ENCODE results near the gene DVL3. TPM values are rescaled to one million over a fixed set of nuclear protein-coding genes. Genes with fewer than 3 reads are reported as not detected.
"Not testable (repeated sequence)": the region's sequence is repeated elsewhere in the genome, so short reads cannot be mapped to it uniquely, and the experiment has no call there.

The DVL3 gene
- total RNA-seq, 2 donors from 2014 or later, result 40.0 to 53.4 TPM

- H3K9me3 ChIP-seq, result no peaks in the 10 kb centered on the region
- H3K4me3 ChIP-seq, result peak overlapping the region in 1 of 2 donors; percentile 85
- no peaks in the 10 kb centered on the region for H3K27me3 ChIP-seq
- no peak for ATAC-seq
- intact Hi-C loops (cut with DNase I), result no loop called here
- TF ChIP-seq POLR2A (IDR thresholded peaks at IDR 0.05) (no peak), CTCF (IDR thresholded peaks at IDR 0.05) (no peak)
- peaks cover 48% of the 10 kb centered on the region for H3K4me1 ChIP-seq
- DNase-seq, result no peak
- H3K27ac ChIP-seq, result peak overlapping the region in 3 of 4 donors; percentile 76 to 91 (median 77)
- H3K36me3 ChIP-seq (replicated peaks in 1 of 2; ENCODE audit: insufficient read depth in 1 of 2, low read depth in 2 of 2), result no peaks in the 10 kb centered on the region
Measured at GRCh38 chr3:184157206-184157605, 2.0 kb downstream of the DVL3 start.

- WGBS, 2 donors, result 71 to 80% methylated on average over 4 of the region's 4 CpGs
- Histone ChIP-seq H3K4me3 (no peak overlapping the region), H3K27ac (no peak overlapping the region), H3K27me3 (no peaks in the 10 kb centered on the region), H3K9me3 (no peaks in the 10 kb centered on the region), H3K4me1 (peaks cover 48% of the 10 kb centered on the region), H3K36me3 (replicated peaks in 1 of 2; ENCODE audit: insufficient read depth in 1 of 2, low read depth in 2 of 2) (peaks cover 0 to under 1% of the 10 kb centered on the region in 2 donors)
- DNase-seq (no peak), ATAC-seq (no peak)
- TF ChIP-seq POLR2A (IDR thresholded peaks at IDR 0.05) (no peak), CTCF (IDR thresholded peaks at IDR 0.05) (no peak)
- intact Hi-C loops (cut with DNase I), result no loop called here
Measured at GRCh38 chr3:184158404-184158803, 3.2 kb downstream of the DVL3 start.

- intact Hi-C loops (cut with DNase I), result no loop called here
- TF ChIP-seq CTCF (IDR thresholded peaks at IDR 0.05) (no peak), POLR2A (IDR thresholded peaks at IDR 0.05) (no peak)
- ATAC-seq (no peak), DNase-seq (no peak)
- Histone ChIP-seq H3K4me3 (no peak overlapping the region), H3K36me3 (replicated peaks in 1 of 2; ENCODE audit: insufficient read depth in 1 of 2, low read depth in 2 of 2) (peaks cover 0 to 15% of the 10 kb centered on the region in 2 donors), H3K4me1 (peaks cover 42% of the 10 kb centered on the region), H3K9me3 (no peaks in the 10 kb centered on the region), H3K27ac (peak overlapping the region in 1 of 4 donors; percentile 4), H3K27me3 (no peaks in the 10 kb centered on the region)
- 48 to 50% methylated on average over 2 of the region's 2 CpGs for WGBS, 2 donors
Measured at GRCh38 chr3:184160456-184160855, 5.3 kb downstream of the DVL3 start.

GRCh38 chr3:184162571-184163070 is 7.4 kb downstream of the DVL3 start:
- peaks cover 10 to 32% of the 10 kb centered on the region in 2 donors for H3K36me3 ChIP-seq (replicated peaks in 1 of 2; ENCODE audit: insufficient read depth in 1 of 2, low read depth in 2 of 2)
- H3K27me3 ChIP-seq; H3K27ac ChIP-seq; intact Hi-C loops (cut with DNase I); H3K9me3 ChIP-seq; H3K4me3 ChIP-seq; ATAC-seq; DNase-seq: not testable (repeated sequence)
- H3K4me1 ChIP-seq, result peaks cover 31% of the 10 kb centered on the region
- 75 to 78% methylated on average over 8 of the region's 8 CpGs for WGBS, 2 donors

GRCh38 chr3:184164648-184165330 is 9.6 kb downstream of the DVL3 start:
- no peak overlapping the region for H3K4me3 ChIP-seq
- WGBS, 2 donors, result 90 to 96% methylated on average over 13 to 16 of the region's 16 CpGs
- ATAC-seq (no peak), DNase-seq (no peak)
- TF ChIP-seq CTCF (IDR thresholded peaks at IDR 0.05) (no peak), POLR2A (IDR thresholded peaks at IDR 0.05) (no peak)
- H3K27me3 ChIP-seq, result no peaks in the 10 kb centered on the region
- peaks cover 10 to 35% of the 10 kb centered on the region in 2 donors for H3K36me3 ChIP-seq (replicated peaks in 1 of 2; ENCODE audit: insufficient read depth in 1 of 2, low read depth in 2 of 2)
- intact Hi-C loops (cut with DNase I), result no loop called here
- H3K9me3 ChIP-seq, result no peaks in the 10 kb centered on the region
- peaks cover 12% of the 10 kb centered on the region for H3K4me1 ChIP-seq
- H3K27ac ChIP-seq, result no peak overlapping the region

Data from body of pancreas (tissue), 4 donors.